Omental fat pad (tissue), 4 donors: ENCODE data around the gene GPX1. TPM values are rescaled to one million over a fixed set of nuclear protein-coding genes. Genes with fewer than 3 reads are reported as not detected.
"Not testable (repeated sequence)": the region's sequence is repeated elsewhere in the genome, so short reads cannot be mapped to it uniquely, and the experiment has no call there.

ENCODE experiments used
- ATAC-seq: fragments of 150-250 bp; one replicate; pipeline ENCODE4 v1.9.1; 2016; ENCODE audit warnings: mild to moderate bottlenecking, moderate library complexity; ENCODE audit not compliant: low FRiP score
- DNase-seq: peaks from one replicate; pipeline ENCODE4 v3.0.0-alpha.2; 2019; ENCODE audit warnings: low spot score
- total RNA-seq, 4 donors: library from RNA; depleted of rRNA; stranded (reverse); fragments of >200 nt; gene quantifications; one replicate each; pipeline ENCODE4 v1.1.0, GENCODE V29; 2016
- TF ChIP-seq, protein P1 (sequence below), 3 donors: fragments of 450-650 bp; IDR thresholded peaks; one replicate each; pipeline ENCODE4 v1.5.1; 2016 to 2017; ENCODE audit warnings: antibody characterized with exemption in 3 of 3, mild to moderate bottlenecking in 3 of 3, moderate library complexity in 2 of 3

GPX1 gene
- total RNA-seq, 4 donors from 2014 or later = 318 to 730 (median 464) TPM

- no peak for ATAC-seq
These were observed 16.2 kb downstream of the GPX1 start for GRCh38 chr3:49341996-49342395.

GRCh38 chr3:49339941-49340800 lies 18.0 kb downstream of the GPX1 start, which contains the start of gene USP4:
TSS of gene USP4 (minus strand) at chr3:49340053. CDS start at chr3:49340024, 29 bp downstream.
- peak; percentile 98 for ATAC-seq
- peak; percentile 49 for DNase-seq

More at GRCh38 chr3:49341996-49342395, 16.2 kb downstream of the GPX1 start:
- DNase-seq = no peak
- TF ChIP-seq, protein P1, sequence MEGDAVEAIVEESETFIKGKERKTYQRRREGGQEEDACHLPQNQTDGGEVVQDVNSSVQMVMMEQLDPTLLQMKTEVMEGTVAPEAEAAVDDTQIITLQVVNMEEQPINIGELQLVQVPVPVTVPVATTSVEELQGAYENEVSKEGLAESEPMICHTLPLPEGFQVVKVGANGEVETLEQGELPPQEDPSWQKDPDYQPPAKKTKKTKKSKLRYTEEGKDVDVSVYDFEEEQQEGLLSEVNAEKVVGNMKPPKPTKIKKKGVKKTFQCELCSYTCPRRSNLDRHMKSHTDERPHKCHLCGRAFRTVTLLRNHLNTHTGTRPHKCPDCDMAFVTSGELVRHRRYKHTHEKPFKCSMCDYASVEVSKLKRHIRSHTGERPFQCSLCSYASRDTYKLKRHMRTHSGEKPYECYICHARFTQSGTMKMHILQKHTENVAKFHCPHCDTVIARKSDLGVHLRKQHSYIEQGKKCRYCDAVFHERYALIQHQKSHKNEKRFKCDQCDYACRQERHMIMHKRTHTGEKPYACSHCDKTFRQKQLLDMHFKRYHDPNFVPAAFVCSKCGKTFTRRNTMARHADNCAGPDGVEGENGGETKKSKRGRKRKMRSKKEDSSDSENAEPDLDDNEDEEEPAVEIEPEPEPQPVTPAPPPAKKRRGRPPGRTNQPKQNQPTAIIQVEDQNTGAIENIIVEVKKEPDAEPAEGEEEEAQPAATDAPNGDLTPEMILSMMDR (IDR thresholded peaks at IDR 0.05) = no peak

DNA sequence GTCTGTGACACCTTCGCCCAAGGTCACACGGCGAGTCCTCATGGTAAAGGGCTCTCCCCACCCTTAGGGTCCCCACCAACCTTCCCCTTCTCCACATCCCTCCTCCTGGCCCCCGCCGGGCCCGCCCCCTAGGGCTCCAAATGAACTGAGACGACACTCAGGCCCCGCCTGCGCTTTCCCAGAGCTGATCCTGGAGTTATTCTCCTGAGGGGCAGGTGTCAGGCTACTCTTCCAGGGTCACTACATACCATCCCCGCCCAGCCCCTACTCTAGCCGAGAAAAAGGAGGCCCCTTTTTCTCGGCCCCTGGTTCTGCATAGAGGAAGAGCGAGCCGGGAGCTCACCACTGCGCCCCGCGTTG lies 18.6 kb downstream of the GPX1 start:
- no peak for DNase-seq
- TF ChIP-seq, protein P1 (IDR thresholded peaks at IDR 0.05) = no peak
- ATAC-seq = peak; percentile 54

More at GRCh38 chr3:49339941-49340800, 18.0 kb downstream of the GPX1 start, which contains the start of gene USP4:
- TF ChIP-seq, protein P1 (IDR thresholded peaks at IDR 0.05) = no peak

DNA sequence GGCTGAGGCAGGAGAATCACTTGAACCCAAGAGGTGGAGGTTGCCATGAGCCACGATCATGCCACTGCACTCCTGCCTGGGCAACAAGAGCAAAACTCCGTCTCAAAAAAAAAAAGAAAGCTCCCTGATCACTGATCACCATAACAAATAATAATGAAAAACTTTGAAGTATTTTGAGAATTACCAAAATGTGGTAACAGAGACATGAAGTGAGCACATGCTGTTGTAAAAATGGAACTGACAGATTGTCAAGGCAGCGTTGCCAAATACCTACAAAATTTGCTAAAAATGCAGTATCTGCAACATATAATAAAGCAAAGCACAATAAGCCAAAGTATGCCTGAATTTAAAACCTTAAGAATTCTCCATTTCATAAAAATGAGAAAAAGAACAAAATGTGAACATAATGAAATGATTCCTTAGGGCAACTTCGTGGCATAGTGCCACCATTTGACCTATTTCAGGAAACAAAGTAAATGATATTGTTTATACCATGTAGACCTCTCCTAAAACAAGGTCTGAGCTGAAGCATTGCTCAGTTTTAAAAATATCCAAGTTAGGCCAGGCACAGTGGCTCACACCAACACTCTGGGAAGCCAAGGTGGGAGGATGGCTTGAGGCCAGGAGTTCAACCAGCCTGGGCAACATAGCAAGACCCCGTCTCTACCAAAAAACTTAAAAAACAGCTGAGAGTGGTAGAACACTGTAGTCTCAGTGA lies 24.1 kb downstream of the GPX1 start:
- DNase-seq (no peak), ATAC-seq (no peak)
- TF ChIP-seq, protein P1 (IDR thresholded peaks at IDR 0.05) = no peak

DNA sequence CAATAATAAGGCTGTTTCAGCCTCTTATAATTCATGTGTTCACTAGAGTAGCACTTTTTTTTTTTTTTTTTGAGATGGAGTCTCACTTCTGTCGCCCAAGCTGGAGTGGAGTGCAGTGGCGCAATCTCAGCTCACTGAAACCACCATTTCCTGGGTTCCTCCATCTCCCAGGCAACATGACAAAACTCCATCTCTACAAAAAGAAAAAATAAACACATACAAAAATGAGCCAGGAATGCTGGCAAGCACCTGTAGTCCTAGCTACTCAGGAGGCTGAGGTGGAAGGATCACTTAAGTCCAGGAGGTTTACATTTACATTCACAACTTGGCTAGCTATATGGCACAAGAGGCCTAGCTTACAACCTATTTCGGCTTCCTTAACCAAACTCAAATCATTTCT lies 25.1 kb downstream of the GPX1 start:
- DNase-seq (no peak), ATAC-seq (no peak)
- TF ChIP-seq, protein P1 (IDR thresholded peaks at IDR 0.05) = no peak

- TF ChIP-seq, protein P1 (IDR thresholded peaks at IDR 0.05) = no peak
- DNase-seq (no peak), ATAC-seq (no peak)
These were observed 29.0 kb downstream of the GPX1 start for GRCh38 chr3:49329186-49329585.

DNA sequence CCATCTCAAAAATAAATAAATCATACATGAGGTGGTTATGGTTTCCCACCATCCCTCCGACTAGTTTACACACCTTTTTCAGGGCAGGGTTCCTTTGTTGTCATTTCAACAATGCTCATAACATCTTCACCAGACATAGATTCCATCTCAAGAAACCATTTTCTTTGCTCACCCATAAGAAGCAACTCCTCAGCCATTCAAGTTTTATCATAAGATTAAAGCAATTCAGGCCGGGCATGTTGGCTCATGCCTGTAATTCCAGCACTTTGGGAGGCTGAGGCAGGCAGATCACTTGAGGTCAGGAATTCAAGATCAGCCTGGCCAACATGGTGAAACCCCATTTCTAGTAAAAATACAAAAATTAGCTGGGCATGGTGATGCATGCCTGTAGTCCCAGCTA lies 29.8 kb downstream of the GPX1 start:
- not testable (repeated sequence) for ATAC-seq

More for the DNA sequence above, 29.8 kb downstream of the GPX1 start:
- not testable (repeated sequence) for DNase-seq
